Smooth muscle cell (in vitro differentiated cells): ENCODE results near the gene RNF11. TPM values are rescaled to one million over a fixed set of nuclear protein-coding genes. Genes with fewer than 3 reads are reported as not detected.
A peak's percentile ranks its signal among the peaks of the same experiment; 100 is the strongest.

ENCODE experiments used
- DNase-seq: peaks from one replicate; lab custom pipeline; 2025; ENCODE audit not compliant: unreplicated experiment; lab: John Stamatoyannopoulos, UW
- H2AFZ ChIP-seq: fragments of 200-600 bp; sonication (generic); 2 replicates; pipeline ENCODE4 v1.6.0; 2016; ENCODE audit warnings: antibody characterized with exemption, low read depth, mild to moderate bottlenecking
- H3F3A ChIP-seq: fragments of 200-600 bp; sonication (generic); 2 replicates; pipeline ENCODE4 v1.6.0; 2017; ENCODE audit warnings: antibody characterized with exemption, low read depth
- H3K27ac ChIP-seq: fragments of 200-600 bp; sonication (generic); 2 replicates; pipeline ENCODE4 v1.5.1; 2016; ENCODE audit warnings: low read depth, mild to moderate bottlenecking
- H3K27me3 ChIP-seq: fragments of 200-600 bp; sonication (generic); 2 replicates; pipeline ENCODE4 v1.6.1; 2016; ENCODE audit warnings: low read depth, mild to moderate bottlenecking
- H3K36me3 ChIP-seq: fragments of 200-600 bp; sonication (generic); 2 replicates; pipeline ENCODE4 v1.5.1; 2016; ENCODE audit warnings: low read depth
- H3K4me1 ChIP-seq: fragments of 200-600 bp; sonication (generic); 2 replicates; pipeline ENCODE4 v1.5.1; 2016; ENCODE audit warnings: low read depth
- H3K4me2 ChIP-seq: fragments of 200-600 bp; sonication (generic); 2 replicates; pipeline ENCODE4 v1.6.0; 2016; ENCODE audit warnings: mild to moderate bottlenecking
- H3K4me3 ChIP-seq: fragments of 200-600 bp; sonication (generic); 2 replicates; pipeline ENCODE4 v1.5.1; 2016; ENCODE audit warnings: mild to moderate bottlenecking
- H3K79me2 ChIP-seq: fragments of 200-600 bp; sonication (generic); 2 replicates; pipeline ENCODE4 v1.6.0; 2016; ENCODE audit warnings: low read depth, mild to moderate bottlenecking
- H3K9ac ChIP-seq: fragments of 200-600 bp; sonication (generic); 2 replicates; pipeline ENCODE4 v1.6.0; 2016; ENCODE audit warnings: low read depth
- H3K9me3 ChIP-seq: fragments of 200-600 bp; sonication (generic); replicated peaks from 2 replicates; pipeline ENCODE4 v1.5.1; 2016; ENCODE audit warnings: low read depth
- H4K20me1 ChIP-seq: fragments of 200-600 bp; sonication (generic); 2 replicates; pipeline ENCODE4 v1.6.0; 2016; ENCODE audit warnings: low read depth
- CTCF ChIP-seq: fragments of 200-600 bp; sonication (generic); IDR thresholded peaks from 2 replicates; pipeline ENCODE4 v1.5.1; 2017; ENCODE audit warnings: borderline replicate concordance, mild to moderate bottlenecking, antibody characterized with exemption; ENCODE audit not compliant: insufficient read depth, poor library complexity, severe bottlenecking
- WGBS: methylation state at CpG from one replicate; pipeline ENCODE4 v1.1.7; 2016; ENCODE audit warnings: low lambda C conversion rate; 5-methylcytosine and 5-hydroxymethylcytosine counted together
- polyA plus RNA-seq: library from polyadenylated mRNA; unstranded; fragments of >200 nt; fragmentation: Nextera tagmentation; extraction: Ambion mirVana; gene quantifications from 2 replicates; pipeline ENCODE4 v1.2.1, GENCODE V29; 2016
- total RNA-seq: library from RNA; depleted of rRNA; stranded (reverse); fragments of >200 nt; gene quantifications from 2 replicates; pipeline ENCODE4 v1.2.3, GENCODE V29; 2014

Gene RNF11
- total RNA-seq (123 and 133 TPM in 2 replicates), polyA plus RNA-seq (59.1 and 68.7 TPM in 2 replicates)

DNA sequence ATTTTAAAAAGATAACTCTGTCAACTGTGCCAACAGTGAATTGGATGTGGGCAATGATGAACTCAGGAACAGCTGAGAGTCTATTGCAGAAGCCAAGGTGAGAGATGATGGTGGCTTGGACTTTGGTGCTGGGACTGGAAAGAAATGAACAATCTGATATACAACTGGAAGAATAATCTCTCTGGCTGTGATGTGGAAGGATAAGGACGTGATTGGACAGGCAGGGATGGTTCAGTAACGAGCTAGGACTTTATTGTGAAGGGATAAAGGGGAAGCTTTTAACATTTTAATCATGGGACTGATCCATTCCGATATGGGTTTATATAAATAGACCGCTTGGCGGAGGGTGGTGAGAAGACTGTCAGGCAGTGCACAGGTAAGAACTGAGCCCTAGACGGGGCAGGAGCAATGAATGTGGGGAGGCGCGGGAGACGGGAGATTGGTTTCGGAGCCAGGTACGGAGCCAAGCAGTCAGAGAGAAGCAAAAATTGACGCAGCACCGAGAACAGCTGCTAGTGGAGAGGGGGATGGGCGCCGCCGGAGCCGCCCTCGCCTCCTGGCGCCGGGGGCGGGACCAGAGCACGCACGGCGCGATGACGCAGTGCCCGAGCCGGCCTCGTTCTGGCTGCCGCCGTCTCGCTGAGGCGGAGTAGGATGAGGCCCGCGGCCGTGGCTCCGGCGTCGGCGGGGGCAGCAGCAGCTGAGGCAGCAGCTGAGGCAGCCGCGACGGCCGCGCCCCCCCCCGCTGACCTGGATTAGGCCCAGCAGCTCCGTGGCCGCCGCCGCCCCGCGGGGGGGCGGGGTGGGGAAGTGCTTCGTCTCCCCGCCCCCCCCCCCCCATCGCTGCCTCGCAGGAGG is at the start of gene RNF11:
Gene RNF11 (plus strand): TSS at position 601 of the 858 bp plus-strand sequence. CDS start 484 bp downstream, outside the sequence.
- peak within 1 kb of the TSS; percentile 92 for H3K4me2 ChIP-seq
- H3K4me3 ChIP-seq, result peak within 1 kb of the TSS; percentile 87
- H2AFZ ChIP-seq, result peak within 1 kb of the TSS; percentile 92
- H3K9me3 ChIP-seq, result no peaks in the 10 kb centered on the region
- peak within 1 kb of the TSS; percentile 99 for H3K9ac ChIP-seq
- H3K4me1 ChIP-seq, result peaks cover 16% of the 10 kb centered on the region
- H3K36me3 ChIP-seq, result no peaks in the 10 kb centered on the region
- TF ChIP-seq CTCF, result no peak
- peak; percentile 71 for DNase-seq
- no peaks in the 10 kb centered on the region for H3K27me3 ChIP-seq
- H3F3A ChIP-seq, result no peaks in the 10 kb centered on the region
- peak within 1 kb of the TSS; percentile 96 for H3K27ac ChIP-seq
- peaks cover 51% of the 10 kb centered on the region for H3K79me2 ChIP-seq
- WGBS, result 1% methylated on average over 40 of the region's 57 CpGs
- H4K20me1 ChIP-seq, result peaks cover 35% of the 10 kb centered on the region

DNA sequence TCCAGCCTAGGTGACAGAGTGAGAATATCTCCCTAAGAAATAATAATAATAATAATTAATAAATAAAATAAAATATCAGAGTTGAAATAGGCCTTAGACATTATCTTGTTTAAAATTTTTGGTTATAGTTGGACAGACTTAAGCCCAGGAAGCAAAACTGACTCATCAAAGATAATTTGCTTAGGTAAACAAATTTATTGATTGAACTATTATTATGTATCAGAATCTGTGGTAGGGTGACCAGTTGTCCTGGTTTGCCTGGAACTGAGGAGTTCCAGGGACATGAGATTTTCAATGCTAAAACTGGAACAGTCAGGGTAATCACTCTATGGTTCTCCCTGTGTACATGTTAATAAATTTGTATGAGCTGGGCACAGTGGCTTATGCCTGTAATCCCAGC is 47.8 kb upstream of the RNF11 start:
- Histone ChIP-seq H3K79me2 (no peaks in the 10 kb centered on the region), H3K27ac (no peak overlapping the region), H3K4me2 (no peak overlapping the region), H3K9ac (no peak overlapping the region), H3F3A (no peaks in the 10 kb centered on the region), H3K36me3 (no peaks in the 10 kb centered on the region), H4K20me1 (no peaks in the 10 kb centered on the region), H2AFZ (no peak overlapping the region), H3K4me1 (no peaks in the 10 kb centered on the region), H3K9me3 (no peaks in the 10 kb centered on the region), H3K27me3 (peaks cover 10% of the 10 kb centered on the region), H3K4me3 (no peak overlapping the region)
- no peak for TF ChIP-seq CTCF
- no peak for DNase-seq

DNA sequence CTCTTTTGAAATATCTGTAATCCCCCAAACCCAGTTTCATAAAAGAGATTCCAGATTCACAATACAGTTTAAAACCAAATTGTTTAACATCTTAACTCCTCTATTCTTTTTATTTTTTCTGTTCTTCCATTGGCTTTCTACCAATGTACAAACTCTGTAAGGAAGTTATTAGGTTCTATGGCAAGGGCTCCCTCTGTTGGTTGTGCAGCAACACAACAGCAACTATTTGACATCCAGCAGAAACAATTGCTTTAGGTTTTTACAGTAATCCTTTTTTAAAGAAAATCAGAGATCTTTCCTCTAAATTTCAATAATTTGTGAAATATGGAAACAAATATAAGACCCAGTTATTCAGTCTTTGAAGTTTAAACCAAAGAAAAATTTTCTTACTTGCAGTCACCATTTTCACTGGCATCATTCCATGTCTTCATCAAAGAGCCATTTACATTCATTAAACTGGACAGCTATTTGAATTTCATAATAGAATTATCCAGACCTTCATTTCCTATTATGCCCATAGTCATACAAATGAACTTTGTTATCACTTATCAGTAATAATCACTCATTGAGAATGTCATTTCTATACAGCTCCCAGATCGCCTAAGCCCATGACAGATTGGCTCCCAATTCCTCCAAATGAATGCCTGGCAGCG is 46.5 kb upstream of the RNF11 start:
- 66% methylated on average over 2 of the region's 2 CpGs for WGBS

More for the DNA sequence above, 46.5 kb upstream of the RNF11 start:
- no peaks in the 10 kb centered on the region for H3K4me1 ChIP-seq
- no peak overlapping the region for H3K4me2 ChIP-seq
- no peaks in the 10 kb centered on the region for H3K9me3 ChIP-seq
- H3K9ac ChIP-seq, result no peak overlapping the region
- no peak overlapping the region for H3K4me3 ChIP-seq
- no peaks in the 10 kb centered on the region for H3K36me3 ChIP-seq
- no peak overlapping the region for H2AFZ ChIP-seq
- H4K20me1 ChIP-seq, result no peaks in the 10 kb centered on the region
- no peaks in the 10 kb centered on the region for H3F3A ChIP-seq
- peak; percentile 96 for TF ChIP-seq CTCF
- H3K27me3 ChIP-seq, result no peaks in the 10 kb centered on the region
- no peaks in the 10 kb centered on the region for H3K79me2 ChIP-seq
- no peak overlapping the region for H3K27ac ChIP-seq
- no peak for DNase-seq
